ENCODE measurements around the gene MAP3K2.

Gene MAP3K2

GRCh38 chr2:127405255-127405610, 17.5 kb upstream of the MAP3K2 start:
- no peak for DNase-seq

- DNase-seq = no peak
These were observed 16.9 kb upstream of the MAP3K2 start for GRCh38 chr2:127404466-127405254.

- no peak for DNase-seq
These were observed 15.7 kb upstream of the MAP3K2 start for GRCh38 chr2:127403460-127403859.

DNA sequence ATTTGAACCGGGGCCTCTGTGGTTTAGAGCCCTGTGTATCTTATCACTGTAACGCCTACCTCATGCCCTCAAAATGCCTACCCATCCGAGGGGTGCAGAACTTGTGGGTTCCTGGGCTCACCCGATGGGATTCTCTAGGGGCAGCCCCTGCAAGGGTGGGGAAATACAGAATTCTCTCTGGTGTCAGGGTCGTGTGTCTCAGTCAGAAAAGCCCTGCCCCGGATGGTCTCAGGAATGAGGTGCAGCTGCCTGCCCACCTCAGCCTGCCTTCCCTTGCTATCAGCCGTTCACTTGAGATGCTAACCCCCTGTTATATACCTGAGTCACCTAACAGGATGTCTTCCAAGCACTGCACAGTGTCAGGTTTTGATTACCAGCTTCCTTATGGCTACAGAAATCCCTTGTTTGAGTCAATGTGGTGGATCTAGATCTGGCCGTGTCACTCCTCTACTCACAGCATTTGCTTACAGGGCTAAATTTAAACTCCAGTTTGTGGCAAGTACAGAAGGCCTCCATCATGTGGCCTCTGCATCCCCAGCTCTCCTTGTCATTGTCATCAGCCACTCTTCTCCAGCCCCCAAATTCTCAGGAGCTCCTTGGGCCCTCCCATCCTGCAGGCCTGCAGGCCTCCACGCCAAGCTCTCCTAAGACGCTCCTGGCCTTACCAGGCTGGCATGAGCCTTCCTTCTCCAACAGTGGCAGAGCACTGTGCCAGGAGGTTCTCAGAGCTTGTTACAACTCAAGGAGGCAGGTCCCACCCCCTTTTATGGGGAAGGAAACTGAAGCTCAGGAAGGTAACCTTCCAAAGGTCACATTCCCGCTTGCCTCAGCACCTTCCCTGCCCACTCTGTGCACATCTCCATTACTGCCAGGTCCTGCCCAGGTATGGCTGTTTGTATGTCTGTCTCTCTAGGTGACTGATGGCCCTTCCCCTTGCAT, 14.3 kb upstream of the MAP3K2 start:
- peak; percentile 34 for DNase-seq

GRCh38 chr2:127400897-127401756, 13.4 kb upstream of the MAP3K2 start:
- peak; percentile 36 for DNase-seq

- no peak for DNase-seq
These were observed 12.7 kb upstream of the MAP3K2 start for GRCh38 chr2:127400533-127400896.

DNA sequence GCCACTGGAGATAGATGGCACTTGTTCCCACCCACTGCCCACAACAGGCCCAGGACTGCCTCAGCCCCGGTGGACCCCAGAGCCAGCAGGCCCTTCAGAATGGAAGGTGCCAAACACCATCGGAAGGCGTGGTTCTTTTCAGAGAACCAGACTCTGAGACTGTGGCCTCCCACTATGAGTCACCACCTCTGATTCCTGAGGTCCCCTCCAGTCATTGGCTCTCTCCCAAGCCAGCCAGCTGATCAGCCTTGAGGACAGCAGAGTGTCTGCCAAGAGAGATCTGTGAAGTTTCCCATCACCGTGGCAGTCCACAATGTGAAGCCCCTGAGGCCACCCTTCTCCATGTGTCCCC, 10.4 kb upstream of the MAP3K2 start:
- peak; percentile 80 for DNase-seq

- DNase-seq = no peak
These were observed 9.9 kb upstream of the MAP3K2 start for GRCh38 chr2:127397568-127398238.

DNA sequence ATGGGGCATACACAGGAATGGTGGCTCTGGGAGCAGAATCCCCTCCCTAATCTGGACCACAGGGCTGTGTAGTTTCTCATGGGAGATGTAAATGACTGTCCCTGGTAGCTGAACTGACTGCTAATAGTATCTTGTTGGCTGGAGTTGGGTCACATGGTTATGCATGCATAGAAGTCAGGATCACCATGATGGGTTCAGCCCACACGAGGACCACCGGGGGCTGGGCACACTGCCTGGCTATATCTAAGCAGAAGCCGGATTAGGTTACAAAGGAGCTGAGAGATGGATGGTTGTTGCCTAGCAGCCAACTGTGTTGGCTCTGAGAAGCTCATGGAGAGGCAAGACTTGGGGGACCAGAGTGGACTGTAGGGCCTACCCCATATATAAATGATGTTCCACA, 6.7 kb upstream of the MAP3K2 start:
- DNase-seq = no peak

DNA sequence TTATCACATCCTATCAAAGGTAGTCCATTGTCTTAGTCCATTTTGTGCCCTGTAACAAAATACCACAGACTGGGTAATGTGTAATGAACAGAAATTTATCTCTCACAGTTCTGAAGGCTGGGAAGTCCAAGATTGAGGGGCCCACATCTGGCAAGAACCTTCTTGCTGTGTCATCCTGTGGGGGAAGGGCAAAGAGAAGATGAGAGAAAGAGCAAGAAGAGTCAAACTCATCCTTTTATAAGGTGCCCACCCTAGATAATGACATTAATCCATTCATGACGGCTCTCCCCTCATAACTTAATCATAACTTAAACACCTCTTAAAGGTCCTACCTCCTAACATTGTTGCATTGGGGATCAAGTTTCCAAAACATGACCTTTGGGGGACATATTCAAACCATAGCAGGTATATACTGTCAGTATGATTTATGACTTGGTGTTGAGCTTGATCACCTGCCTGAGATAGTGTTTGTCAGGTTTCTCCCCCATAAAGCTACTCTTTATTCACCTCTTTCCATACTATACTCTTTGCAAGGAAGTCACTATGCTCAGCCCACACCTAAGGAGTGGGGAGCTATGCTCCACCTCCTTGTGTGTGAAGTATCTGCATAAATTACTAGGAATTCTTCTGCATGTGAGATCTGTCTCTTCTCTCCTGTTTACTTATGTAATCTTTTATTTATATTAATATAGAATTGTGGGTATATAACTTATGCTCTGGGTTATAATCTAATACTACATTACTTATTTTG, 5.2 kb upstream of the MAP3K2 start:
- no peak for DNase-seq

DNA sequence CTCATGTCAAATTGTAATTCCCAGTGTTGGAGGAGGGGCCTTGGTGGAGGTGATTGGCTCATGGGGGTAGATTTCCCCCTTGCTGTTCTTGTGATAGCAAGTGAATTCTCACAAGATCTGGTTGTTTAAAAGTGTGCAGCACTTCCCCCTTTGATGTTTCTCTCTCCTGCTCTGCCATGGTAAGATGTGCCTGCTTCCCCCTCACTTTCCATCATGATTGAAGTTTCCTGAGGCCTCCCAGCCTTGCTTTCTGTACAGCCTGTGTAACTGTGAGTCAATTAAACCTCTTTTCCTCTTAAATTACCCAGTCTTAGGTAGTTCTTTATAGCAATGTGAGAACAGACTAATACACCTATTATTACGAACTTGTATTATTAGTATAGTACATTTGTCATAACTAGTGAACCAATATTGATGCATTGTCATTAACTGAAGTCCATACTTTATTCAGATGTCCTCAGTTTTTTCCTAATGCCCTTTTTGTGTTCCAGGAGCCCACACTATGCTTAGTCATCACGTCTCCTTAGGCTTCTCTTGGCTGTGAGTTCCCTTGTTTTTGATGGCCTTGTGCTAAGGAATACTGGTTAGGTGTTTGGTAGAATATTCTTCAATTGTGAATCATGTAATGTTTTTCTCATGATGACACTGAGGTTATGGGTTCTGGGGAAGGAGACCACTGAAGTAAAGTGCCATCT, 4.5 kb upstream of the MAP3K2 start:
- no peak for DNase-seq

DNA sequence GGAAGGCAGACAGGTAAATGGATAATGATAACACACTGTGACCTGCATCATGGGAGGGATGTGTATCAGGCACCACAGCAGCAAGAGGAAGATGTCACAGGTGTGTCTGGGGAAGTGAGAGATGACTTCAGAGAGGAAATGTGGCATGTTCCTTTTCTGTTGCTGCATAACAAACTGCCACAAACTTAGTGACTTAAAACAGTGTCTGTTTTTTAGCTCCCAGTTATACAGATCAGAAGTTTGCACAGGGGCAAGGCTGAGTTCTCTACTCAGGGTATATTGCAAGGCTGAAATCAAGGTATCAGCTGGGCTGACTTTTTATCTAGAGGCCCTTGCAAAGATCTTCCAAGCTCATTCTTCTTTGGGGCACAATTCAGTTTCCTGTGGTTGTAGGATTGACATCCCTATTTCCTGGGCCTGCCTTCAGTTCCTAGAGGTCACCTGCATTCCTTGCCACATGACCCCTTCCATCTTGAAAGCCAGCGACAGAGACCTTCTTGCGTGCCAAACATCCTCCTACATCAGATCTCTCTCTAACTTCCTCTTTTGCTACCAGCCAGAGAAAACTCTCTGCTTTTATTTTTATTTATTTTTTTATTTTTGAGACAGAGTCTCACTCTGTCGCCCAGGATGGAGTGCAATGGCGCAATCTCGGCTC, 2.1 kb upstream of the MAP3K2 start:
- peak; percentile 47 for DNase-seq

GRCh38 chr2:127388423-127389164, 819 bp upstream of the MAP3K2 start:
- peak; percentile 68 for DNase-seq

- DNase-seq = peak; percentile 83
These were observed 766 bp downstream of the MAP3K2 start for GRCh38 chr2:127386764-127387654.

- DNase-seq = no peak
These were observed 1.5 kb downstream of the MAP3K2 start for GRCh38 chr2:127386246-127386645.

DNA sequence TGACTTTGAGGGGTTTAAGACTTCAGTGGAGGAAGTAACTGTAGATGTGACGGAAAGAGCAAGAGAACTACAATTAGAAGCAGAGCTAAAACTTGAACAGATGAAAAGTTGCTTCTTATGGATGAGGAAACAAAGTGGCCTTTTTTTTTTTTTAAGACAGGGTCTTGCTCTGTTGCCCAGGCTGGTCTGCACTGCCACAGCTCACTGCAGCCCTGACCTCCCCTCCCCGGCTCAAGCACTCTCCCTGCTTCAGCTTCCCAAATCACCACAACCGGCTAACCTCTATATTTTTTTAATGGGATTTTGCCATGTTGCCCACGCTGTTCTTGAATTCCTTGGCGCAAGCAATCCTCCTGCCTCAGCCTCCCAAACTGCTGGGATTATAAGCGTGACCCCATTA, 3.2 kb downstream of the MAP3K2 start:
- DNase-seq = no peak

DNA sequence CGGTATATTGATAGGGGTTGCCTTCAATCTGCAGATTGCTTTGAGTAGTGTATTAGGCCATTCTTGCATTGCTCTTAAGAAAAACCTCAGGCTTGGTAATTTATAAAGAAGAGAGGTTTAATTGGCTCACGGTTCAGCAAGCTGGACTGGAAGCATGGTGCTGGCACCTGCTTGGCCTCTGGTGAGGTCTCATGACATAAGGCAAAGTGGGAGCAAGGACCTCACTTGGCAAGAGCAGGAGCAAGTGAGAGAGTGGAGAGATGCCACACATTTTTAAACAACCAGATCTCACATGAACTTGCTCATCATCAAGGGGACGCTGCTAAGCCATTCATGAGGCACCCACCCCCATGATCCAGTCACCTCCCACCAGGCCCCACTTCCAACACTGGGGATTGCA, 4.9 kb downstream of the MAP3K2 start:
- no peak for DNase-seq

DNA sequence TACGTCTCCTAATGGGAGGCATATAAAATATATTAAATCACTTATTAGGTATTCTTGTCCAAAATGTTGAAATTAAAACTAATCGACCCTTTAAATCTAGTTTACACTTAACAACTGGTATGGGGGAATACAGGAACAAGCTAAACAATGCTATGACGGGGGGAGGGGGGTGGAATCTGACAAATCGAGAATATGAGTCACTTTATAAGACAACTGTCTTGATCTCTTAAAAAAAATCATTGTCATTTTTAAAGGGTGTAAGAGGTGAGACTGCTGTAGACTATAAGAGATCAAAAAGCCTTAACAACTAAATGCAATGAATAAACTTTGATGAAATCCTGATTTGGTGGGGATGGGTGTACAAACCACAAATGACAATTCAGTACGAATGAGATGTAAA, 6.0 kb downstream of the MAP3K2 start:
- no peak for DNase-seq

Data from activated CD4-positive, alpha-beta T cell treated with anti-CD3 and anti-CD28 coated beads, Interleukin-2, amount 50 U/mL, for 16 hours (primary cell).